K562 (cell line): ENCODE results near the gene MYL12B. TPM values are rescaled to one million over a fixed set of nuclear protein-coding genes. Genes with fewer than 3 reads are reported as not detected.
A peak's percentile ranks its signal among the peaks of the same experiment; 100 is the strongest.

Source experiments
- CBX1 ChIP-seq: sonication (generic); IDR thresholded peaks from 2 replicates; pipeline ENCODE4 v1.6.1; 2016; ENCODE audit warnings: antibody characterized with exemption, low read depth, mild to moderate bottlenecking
- GABPA ChIP-seq: fragments of 200-800 bp; sonication (Bioruptor generic); conservative IDR thresholded peaks from 2 replicates; pipeline ENCODE4 v1.6.1; 2016; ENCODE audit warnings: low read depth, missing genetic modification characterization, missing compliant biosample characterization
- HNRNPH1 ChIP-seq: fragments of 200-400 bp; formaldehyde crosslinking; optimal IDR thresholded peaks from 2 replicates; pipeline ENCODE3; 2017; ENCODE audit warnings: low read depth, mild to moderate bottlenecking, low read length, moderate library complexity
- KLF6 ChIP-seq: fragments of 250-450 bp; sonication (Bioruptor Pico); IDR thresholded peaks from 2 replicates; pipeline ENCODE4 v1.4.0; 2020; ENCODE audit warnings: mild to moderate bottlenecking, moderate library complexity, borderline replicate concordance
- MAFF ChIP-seq: IDR thresholded peaks from 2 replicates; pipeline ENCODE4 v1.6.1; 2012; ENCODE audit warnings: low read length, improper control_type of control experiment
- NRF1 ChIP-seq, 2 experiments: fragments of 450-650 bp; IDR thresholded peaks in 1 of 2; conservative IDR thresholded peaks in 1 of 2; 2 replicates each; pipeline ENCODE4 v1.6.1; 2014; ENCODE audit warnings: mild to moderate bottlenecking in 2 of 2
- POLR3G ChIP-seq: IDR thresholded peaks from 2 replicates; pipeline ENCODE4 v1.6.1; 2011; ENCODE audit not compliant: insufficient read length, insufficient replicate concordance; ENCODE audit errors: extremely low read depth
- SLC30A9 ChIP-seq: fragments of 250-450 bp; sonication (Bioruptor Pico); IDR thresholded peaks from 2 replicates; pipeline ENCODE4 v1.8.0; 2022; ENCODE audit warnings: mild to moderate bottlenecking, moderate library complexity
- ZBTB12 ChIP-seq: fragments of 250-450 bp; sonication (Bioruptor Pico); IDR thresholded peaks from 2 replicates; pipeline ENCODE4 v1.4.0; 2020
- ZBTB33 ChIP-seq: sonication (generic); formaldehyde crosslinking; IDR thresholded peaks from 2 replicates; pipeline ENCODE4 v1.8.1; 2023; ENCODE audit warnings: mild to moderate bottlenecking, missing genetic modification reagents
- polyA plus RNA-seq, 8 experiments: library from polyadenylated mRNA; depleted of rRNA in 4 of 8; stranded (reverse) in 5 of 8; unstranded in 3 of 8; fragments of >200 nt; fragmentation: Nextera tagmentation in 2 of 8; fragmentation: Illumina TruSeq in 1 of 8; extraction: Ambion mirVana in 2 of 8; extraction: Trizol in 1 of 8; gene quantifications; 2 replicates each; pipeline versions ENCODE4 v1.2.1 to v1.2.3, GENCODE V29; 2011 to 2014; ENCODE audit warnings: inconsistent platforms in 1 of 8, missing spikeins in 1 of 8
- total RNA-seq, 7 experiments: library from RNA; depleted of rRNA in 6 of 7; stranded (reverse); fragments of >200 nt in 6 of 7; fragmentation: Illumina TruSeq in 2 of 7; extraction: Trizol in 2 of 7; gene quantifications; 2 replicates each; pipeline versions ENCODE4 v1.2.1 to v1.2.3, GENCODE V29; 2011 to 2021; ENCODE audit warnings: low replicate concordance in 1 of 7

Gene MYL12B
- total and polyA plus RNA-seq, 9 of the 15 experiments (the other 6 are each of a cell fraction or from before 2014, with no cell fraction given) = 220 to 995 (median 463) TPM

- TF ChIP-seq KLF6 (CRISPR knock-in tag) (no peak), POLR3G (no peak), NRF1 (conservative IDR thresholded peaks at IDR 0.05 in 1 of 2, IDR thresholded peaks at IDR 0.05 in 1 of 2) (peak in 1 of 2 experiments; percentile 17; a peak in 1 of 4 replicates), GABPA (no peak), ZBTB12 (CRISPR knock-in tag) (no peak), SLC30A9 (CRISPR knock-in tag) (no peak), MAFF (peak; percentile 18; the same call in 1 of the 2 replicates), ZBTB33 (CRISPR knock-in tag) (no peak), CBX1 (no peak), HNRNPH1 (no peak)
Observed at GRCh38 chr18:3293196-3293951, 31.4 kb downstream of the MYL12B start (continued).
